ENCODE measurements around the gene LENG8.
A peak's percentile ranks its signal among the peaks of the same experiment; 100 is the strongest.

LENG8 gene

GRCh38 chr19:54424201-54424600 lies 24.8 kb upstream of the LENG8 start:
- no peak for DNase-seq

GRCh38 chr19:54424660-54425381 lies 24.2 kb upstream of the LENG8 start:
- DNase-seq: no peak

- no peak for DNase-seq
These were observed 23.6 kb upstream of the LENG8 start for GRCh38 chr19:54425382-54425723.

- DNase-seq: peak in 5 of 14 donors; percentile 5 to 54 (median 29)
These were observed 22.6 kb upstream of the LENG8 start for GRCh38 chr19:54426291-54426931.

- DNase-seq: no peak
These were observed 21.4 kb upstream of the LENG8 start for GRCh38 chr19:54427586-54427985.

GRCh38 chr19:54428323-54429175 lies 20.4 kb upstream of the LENG8 start:
- no peak for DNase-seq

- DNase-seq: no peak
These were observed 19.9 kb upstream of the LENG8 start for GRCh38 chr19:54429176-54429495.

GRCh38 chr19:54429545-54430227 lies 19.3 kb upstream of the LENG8 start:
- DNase-seq: peak in 1 of 14 donors; percentile 41

GRCh38 chr19:54430306-54431254 lies 18.4 kb upstream of the LENG8 start:
- DNase-seq: peak in 10 of 14 donors; percentile 29 to 62 (median 38)

GRCh38 chr19:54431255-54431838 lies 17.7 kb upstream of the LENG8 start:
- DNase-seq: peak in 1 of 14 donors; percentile 10

GRCh38 chr19:54432144-54432738 lies 16.8 kb upstream of the LENG8 start:
- no peak for DNase-seq

- DNase-seq: no peak
These were observed 15.3 kb upstream of the LENG8 start for GRCh38 chr19:54433697-54434096.

GRCh38 chr19:54434112-54434872 lies 14.7 kb upstream of the LENG8 start:
- DNase-seq: peak in 6 of 14 donors; percentile 32 to 53 (median 37)

- DNase-seq: peak in 2 of 14 donors; percentile 32 to 40
These were observed 14.2 kb upstream of the LENG8 start for GRCh38 chr19:54434873-54435214.

- DNase-seq: peak in 2 of 14 donors; percentile 33 to 62
These were observed 13.4 kb upstream of the LENG8 start for GRCh38 chr19:54435551-54436016.

GRCh38 chr19:54436031-54436523 lies 12.9 kb upstream of the LENG8 start:
- peak in 7 of 14 donors; percentile 19 to 62 (median 37) for DNase-seq

- DNase-seq: no peak
These were observed 12.3 kb upstream of the LENG8 start for GRCh38 chr19:54436628-54437252.

- peak in 10 of 14 donors; percentile 22 to 62 (median 42) for DNase-seq
These were observed 9.7 kb upstream of the LENG8 start for GRCh38 chr19:54439174-54439851.

- DNase-seq: no peak
These were observed 8.4 kb upstream of the LENG8 start for GRCh38 chr19:54440641-54441040.

Measured in C1 segment of cervical spinal cord (tissue), 14 donors.